GM12865 (cell line): ENCODE data around the gene ACOT7.

ENCODE experiments used
- DNase-seq: peaks from one replicate; pipeline ENCODE4 v3.0.0; 2010; ENCODE audit warnings: low read depth
- H3K4me3 ChIP-seq: 2 replicates; pipeline ENCODE4 v1.5.1; 2011; ENCODE audit warnings: mild to moderate bottlenecking, low read depth, low read length, control low read depth
- TF ChIP-seq, protein P1 (sequence below): IDR thresholded peaks from 2 replicates; pipeline ENCODE4 v1.5.1; 2011; ENCODE audit warnings: low read length, control low read depth, low read depth, inconsistent platforms; ENCODE audit not compliant: insufficient read depth; ENCODE audit errors: missing control alignments

Gene ACOT7

DNA sequence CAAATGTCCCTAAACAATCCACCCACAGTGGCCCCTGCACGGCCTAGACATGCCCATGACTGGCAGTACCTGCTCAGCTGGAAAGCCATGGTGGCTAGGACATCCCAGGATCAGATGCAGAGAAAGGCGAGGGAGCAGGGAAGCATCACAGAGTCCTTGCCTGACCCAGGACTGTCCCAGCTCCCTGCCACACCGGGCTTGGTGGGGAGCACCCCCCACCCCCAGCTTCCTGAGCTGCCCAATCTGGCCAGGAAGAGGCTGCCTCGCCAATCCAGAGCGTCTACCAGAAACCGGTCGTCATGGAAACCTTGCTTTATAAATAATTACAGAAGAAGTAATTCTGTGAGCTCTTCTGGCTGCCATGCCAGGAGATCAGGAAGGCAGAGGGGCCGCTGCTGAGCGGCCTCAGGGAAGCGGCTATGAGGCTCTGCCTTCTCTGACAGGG is 34.8 kb downstream of the ACOT7 start:
- TF ChIP-seq, protein P1, sequence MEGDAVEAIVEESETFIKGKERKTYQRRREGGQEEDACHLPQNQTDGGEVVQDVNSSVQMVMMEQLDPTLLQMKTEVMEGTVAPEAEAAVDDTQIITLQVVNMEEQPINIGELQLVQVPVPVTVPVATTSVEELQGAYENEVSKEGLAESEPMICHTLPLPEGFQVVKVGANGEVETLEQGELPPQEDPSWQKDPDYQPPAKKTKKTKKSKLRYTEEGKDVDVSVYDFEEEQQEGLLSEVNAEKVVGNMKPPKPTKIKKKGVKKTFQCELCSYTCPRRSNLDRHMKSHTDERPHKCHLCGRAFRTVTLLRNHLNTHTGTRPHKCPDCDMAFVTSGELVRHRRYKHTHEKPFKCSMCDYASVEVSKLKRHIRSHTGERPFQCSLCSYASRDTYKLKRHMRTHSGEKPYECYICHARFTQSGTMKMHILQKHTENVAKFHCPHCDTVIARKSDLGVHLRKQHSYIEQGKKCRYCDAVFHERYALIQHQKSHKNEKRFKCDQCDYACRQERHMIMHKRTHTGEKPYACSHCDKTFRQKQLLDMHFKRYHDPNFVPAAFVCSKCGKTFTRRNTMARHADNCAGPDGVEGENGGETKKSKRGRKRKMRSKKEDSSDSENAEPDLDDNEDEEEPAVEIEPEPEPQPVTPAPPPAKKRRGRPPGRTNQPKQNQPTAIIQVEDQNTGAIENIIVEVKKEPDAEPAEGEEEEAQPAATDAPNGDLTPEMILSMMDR = no peak
- peak; percentile 73 for DNase-seq
- peak overlapping the region; percentile 54 for H3K4me3 ChIP-seq

DNA sequence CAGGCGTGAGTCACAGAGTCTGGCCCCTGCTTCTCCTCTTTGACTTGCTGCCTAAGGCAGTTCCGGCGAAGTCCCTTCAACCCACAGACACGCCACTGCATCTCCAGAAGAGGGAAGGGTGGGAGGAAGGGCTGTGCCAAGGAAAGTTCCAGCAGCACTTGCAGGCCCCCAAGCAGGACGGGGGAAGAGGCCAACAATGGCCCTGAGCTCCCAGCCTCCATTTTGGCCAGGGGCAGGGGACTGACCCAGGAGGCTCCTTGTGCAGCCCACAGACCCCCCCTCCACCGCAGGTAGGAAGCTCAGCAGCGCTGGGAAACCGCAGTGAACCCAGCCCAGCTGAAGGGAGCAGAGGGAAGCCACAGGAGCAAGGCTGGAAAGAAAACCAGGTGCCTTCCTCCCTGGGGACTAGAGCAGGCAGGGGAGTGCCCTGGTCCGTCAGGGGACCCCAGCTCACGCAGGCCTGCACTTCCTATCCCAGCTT is 35.4 kb downstream of the ACOT7 start:
- TF ChIP-seq, protein P1 = no peak
- DNase-seq = no peak
- H3K4me3 ChIP-seq = no peak overlapping the region

DNA sequence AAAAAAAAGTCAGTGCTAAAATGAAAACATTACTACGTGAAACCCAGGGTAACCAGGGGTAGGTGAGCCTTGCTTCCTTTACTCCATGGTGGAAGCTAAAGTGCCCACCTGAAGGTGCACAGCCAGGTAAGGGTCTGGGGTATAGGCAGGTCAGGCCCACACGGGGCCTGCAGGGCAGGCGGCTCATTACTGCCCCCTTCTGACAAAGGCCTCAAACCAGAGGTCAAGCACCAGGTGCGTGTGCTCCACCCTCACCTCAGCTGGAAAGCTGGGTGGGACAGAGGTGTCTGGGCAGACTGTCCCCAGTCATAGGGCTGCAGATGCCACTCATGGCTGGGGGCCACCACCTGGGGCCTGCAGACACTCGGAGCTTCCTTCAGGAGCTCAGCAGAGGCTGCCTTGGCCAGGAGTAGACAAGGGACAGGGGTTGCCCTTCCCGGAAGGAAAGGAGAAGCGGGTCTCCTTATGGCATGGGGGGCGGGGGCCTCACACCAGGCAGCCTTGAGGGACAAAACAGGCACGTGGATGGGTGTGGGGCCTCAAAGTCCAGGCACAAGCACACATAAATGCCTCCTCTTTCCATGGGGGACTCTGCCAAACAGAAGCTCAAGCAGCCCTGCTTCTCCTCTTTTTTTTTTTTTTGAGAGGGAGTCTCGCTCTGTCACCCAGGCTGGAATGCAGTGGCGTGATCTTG is 36.2 kb downstream of the ACOT7 start:
- DNase-seq = peak; percentile 24
- TF ChIP-seq, protein P1 = peak; percentile 43
- H3K4me3 ChIP-seq = no peak overlapping the region

DNA sequence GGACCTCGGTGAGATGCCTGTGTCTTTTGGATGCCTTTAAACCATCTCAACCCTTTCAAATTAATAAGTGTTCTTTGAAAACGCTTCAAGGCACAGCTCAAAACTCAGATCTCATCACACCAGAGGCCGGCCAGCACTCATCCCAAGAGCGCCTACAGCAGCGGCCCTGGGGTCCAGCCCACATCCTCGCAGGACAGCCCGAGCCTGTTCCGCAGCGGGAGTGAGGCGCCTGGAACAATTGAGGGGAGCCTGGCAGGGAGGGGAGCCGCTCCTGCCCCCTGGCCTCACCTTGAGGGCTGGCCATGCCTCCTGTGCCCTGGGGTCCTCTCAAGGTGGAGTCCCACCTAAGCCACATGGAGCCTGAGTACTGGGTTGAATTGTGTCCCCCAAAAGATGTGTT is 37.9 kb downstream of the ACOT7 start:
- no peak for DNase-seq
- H3K4me3 ChIP-seq = no peak overlapping the region
- TF ChIP-seq, protein P1 = no peak

DNA sequence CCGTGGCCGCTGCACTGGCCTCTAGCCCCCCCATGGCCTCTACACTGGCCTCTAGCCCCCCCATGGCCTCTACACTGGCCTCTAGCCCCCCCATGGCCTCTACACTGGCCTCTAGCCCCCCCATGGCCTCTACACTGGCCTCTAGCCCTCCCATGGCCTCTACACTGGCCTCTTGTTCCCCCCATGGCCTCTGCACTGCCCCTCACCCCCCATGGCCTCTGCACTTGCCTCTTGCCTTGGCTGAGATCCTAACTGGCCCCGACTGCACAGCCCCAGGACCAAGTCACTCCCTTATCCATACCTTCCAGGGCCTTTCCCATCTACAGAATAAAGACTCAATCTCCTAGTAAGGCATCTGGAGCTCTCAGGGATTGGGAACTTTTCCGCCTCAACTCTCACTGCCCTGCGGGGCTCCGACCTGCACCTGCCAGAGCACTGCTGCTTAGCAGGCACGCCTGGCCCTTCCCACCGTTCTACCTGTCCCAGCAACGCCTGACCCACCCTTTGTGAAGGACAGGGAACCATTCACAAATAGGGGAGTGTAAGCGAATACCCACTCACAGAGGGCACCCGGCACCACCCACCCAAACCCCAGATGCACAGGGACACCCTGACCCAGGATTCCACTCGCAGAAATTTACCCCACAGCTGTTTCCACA is 38.8 kb downstream of the ACOT7 start:
- DNase-seq = no peak
- H3K4me3 ChIP-seq = no peak overlapping the region
- TF ChIP-seq, protein P1 = no peak

DNA sequence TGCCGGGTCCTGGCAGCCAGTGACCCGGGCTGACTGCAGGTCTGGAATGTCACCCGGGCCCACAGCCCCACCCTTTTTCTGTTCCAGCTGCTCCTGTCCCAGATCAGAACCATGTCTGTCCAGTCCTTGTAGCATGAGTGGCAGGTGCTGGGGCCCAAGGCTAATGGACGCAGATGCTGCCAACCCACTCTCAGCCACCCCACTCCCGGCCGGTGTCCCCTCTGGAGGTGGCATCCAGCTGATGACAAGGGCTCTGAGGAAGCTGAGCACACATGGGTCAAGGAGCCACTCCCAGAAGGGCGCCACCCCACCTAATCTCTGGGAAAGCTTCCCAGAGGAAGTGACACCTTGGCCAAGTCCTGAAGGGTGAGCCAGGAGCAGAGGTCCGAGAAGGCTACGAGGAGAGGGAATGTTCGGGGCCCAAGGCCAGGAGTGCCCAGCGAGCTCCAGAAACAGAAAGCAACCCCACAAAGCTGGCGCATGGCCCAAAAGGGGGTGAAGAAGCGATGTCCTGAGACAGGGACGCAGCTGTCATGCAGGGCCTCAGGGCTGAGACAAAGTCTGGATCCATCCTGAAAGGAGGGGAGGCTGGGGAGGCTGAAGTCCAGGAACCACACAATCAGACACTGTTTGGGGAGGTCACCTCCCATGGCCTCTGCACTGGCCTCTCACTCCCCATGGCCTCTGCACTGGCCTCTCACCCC is 39.5 kb downstream of the ACOT7 start:
- TF ChIP-seq, protein P1 = no peak
- H3K4me3 ChIP-seq = no peak overlapping the region
- no peak for DNase-seq
